ENCODE results near the gene SNX14. TPM values are rescaled to one million over a fixed set of nuclear protein-coding genes. Genes with fewer than 3 reads are reported as not detected.

SNX14 gene
- total RNA-seq, 1 donor from 2014 or later: 87.2 TPM

Other genes starting within 250 kb of the SNX14 start
- 193 and 197 TPM in 2 replicates for gene NT5E, start 143.8 kb downstream of the SNX14 start, total RNA-seq
- gene SYNCRIP, start 49.0 kb upstream of the SNX14 start, total RNA-seq: 93.7 and 94.0 TPM in 2 replicates